Skeletal muscle tissue (tissue), 4 donors: ENCODE data around the gene C10orf71. TPM values are rescaled to one million over a fixed set of nuclear protein-coding genes. Genes with fewer than 3 reads are reported as not detected.

ENCODE experiments used
- H3K27ac ChIP-seq: one replicate; pipeline ENCODE4 v1.7.0; 2013; ENCODE audit warnings: mild to moderate bottlenecking, low read depth, low read length, inconsistent platforms
- H3K27me3 ChIP-seq, 3 donors: one replicate each; pipeline ENCODE4 v1.7.0; 2013; ENCODE audit warnings: low read length in 3 of 3; ENCODE audit not compliant: control insufficient read depth in 3 of 3, insufficient read depth in 3 of 3
- H3K36me3 ChIP-seq, 3 donors: one replicate each; pipeline ENCODE4 v1.7.0; 2013; ENCODE audit warnings: low read length in 3 of 3; ENCODE audit not compliant: control insufficient read depth in 3 of 3, insufficient read depth in 3 of 3
- H3K4me1 ChIP-seq, 3 donors: one replicate each; pipeline ENCODE4 v1.7.0; 2013; ENCODE audit warnings: low read length in 3 of 3, mild to moderate bottlenecking in 3 of 3; ENCODE audit not compliant: control insufficient read depth in 3 of 3, insufficient read depth in 3 of 3
- H3K4me3 ChIP-seq, 3 donors: one replicate each; pipeline ENCODE4 v1.7.0; 2013; ENCODE audit warnings: low read length in 3 of 3
- H3K9ac ChIP-seq, 3 donors: one replicate each; pipeline ENCODE4 v1.7.0; 2013; ENCODE audit warnings: low read length in 3 of 3, mild to moderate bottlenecking in 3 of 3, moderate library complexity in 2 of 3, low read depth in 1 of 3
- H3K9me3 ChIP-seq, 3 donors: one replicate each; pipeline ENCODE4 v1.7.0; 2013; ENCODE audit warnings: low read length in 3 of 3; ENCODE audit not compliant: control insufficient read depth in 3 of 3
- total RNA-seq: library from RNA; depleted of rRNA; stranded (reverse); fragments of >200 nt; gene quantifications from one replicate; pipeline ENCODE4 v1.2.3, GENCODE V29; 2014
- donor health status: Osteomylitis.

C10orf71 gene
- total RNA-seq, 1 donor from 2014 or later, result 4.7 TPM

DNA sequence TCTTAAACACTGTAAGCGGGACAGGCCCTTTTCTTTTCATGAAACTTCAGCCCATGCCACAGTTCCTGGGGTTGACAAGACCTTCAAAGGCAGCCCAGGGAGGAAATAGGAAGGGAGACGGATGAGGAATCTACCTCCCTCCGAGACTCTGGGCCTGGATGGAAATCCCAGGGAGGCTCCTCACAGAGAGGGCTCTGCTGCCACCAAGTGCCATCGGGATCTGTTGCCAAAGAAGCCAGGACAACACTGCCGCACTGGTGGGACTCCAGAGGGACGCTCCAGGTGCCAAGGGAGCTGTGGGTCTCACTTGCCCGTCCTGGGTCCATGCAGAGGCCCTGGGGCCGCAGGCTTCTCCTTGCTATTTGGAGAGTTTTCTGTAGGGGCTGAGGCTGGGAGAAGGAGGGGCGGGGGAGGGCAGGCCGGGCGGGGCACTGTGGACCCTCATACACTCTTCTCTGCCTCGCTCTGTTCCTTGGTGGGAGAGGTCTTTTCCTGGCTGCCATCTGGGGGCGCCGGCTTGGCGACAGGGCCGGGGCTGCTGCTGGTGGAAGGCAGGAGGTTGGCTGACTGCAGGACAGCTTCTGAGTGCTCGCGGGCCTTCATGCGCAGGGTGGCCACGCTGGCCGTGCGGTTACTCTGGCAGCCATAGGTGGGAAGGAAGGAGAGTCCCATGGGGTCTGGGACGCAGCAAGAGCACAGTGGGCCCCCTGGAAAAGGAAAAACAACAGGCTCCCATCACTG is 66.9 kb downstream of the C10orf71 start:
- Histone ChIP-seq H3K9me3 (no peaks in the 10 kb centered on the region), H3K4me3 (no peak overlapping the region), H3K36me3 (no peaks in the 10 kb centered on the region)

DNA sequence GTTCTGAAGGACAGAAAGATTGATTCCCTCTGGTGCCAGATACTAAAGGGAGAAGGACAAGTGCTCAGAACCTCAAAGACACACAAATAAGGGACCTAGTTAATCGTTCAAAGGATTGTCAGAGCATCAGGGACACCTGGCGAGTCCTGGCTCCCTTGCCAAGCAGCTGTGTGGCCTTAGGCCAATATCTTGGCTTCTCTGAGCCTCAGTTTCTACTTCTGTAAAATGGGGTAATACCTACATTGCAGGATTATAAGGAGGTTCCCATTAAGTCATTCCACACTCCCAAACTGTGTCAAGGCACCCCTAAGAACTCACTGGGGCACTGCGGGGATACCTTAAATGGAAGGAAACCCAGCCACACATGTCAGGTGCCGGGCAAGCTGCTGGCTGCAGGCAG is 67.5 kb downstream of the C10orf71 start:
- peaks cover 3 to 22% (median 17%) of the 10 kb centered on the region in 3 donors for H3K27me3 ChIP-seq

More for the DNA sequence above, 66.9 kb downstream of the C10orf71 start:
- H3K27ac ChIP-seq, result no peak overlapping the region
- H3K27me3 ChIP-seq, result peaks cover 3 to 22% (median 21%) of the 10 kb centered on the region in 3 donors
- no peak overlapping the region for H3K9ac ChIP-seq
- no peaks in the 10 kb centered on the region for H3K4me1 ChIP-seq

DNA sequence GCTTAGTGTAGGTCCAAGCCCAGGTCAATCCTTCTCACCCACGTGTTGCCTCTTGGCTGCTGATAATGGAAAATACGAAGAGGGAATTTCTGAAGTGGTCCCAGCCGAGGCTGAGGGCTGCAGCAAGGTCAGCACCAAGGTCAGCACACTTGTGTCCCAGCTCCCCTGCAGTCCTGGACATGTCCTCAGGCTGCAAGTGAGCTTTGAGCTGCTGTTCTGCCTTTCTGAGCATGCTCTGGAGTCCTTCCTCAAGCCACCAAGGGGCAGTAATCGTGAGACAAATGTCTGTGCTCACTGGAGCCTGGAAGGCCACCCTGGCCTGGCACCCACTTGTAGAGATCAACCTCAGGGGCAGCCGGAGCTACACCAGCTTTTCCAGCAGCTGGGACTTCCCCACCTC is 68.6 kb downstream of the C10orf71 start:
- no peaks in the 10 kb centered on the region for H3K9me3 ChIP-seq
- peaks cover 7 to 19% (median 13%) of the 10 kb centered on the region in 3 donors for H3K27me3 ChIP-seq
- no peak overlapping the region for H3K9ac ChIP-seq
- no peaks in the 10 kb centered on the region for H3K4me1 ChIP-seq
- no peaks in the 10 kb centered on the region for H3K36me3 ChIP-seq
- no peak overlapping the region for H3K4me3 ChIP-seq
- no peak overlapping the region for H3K27ac ChIP-seq

More for the DNA sequence above, 67.5 kb downstream of the C10orf71 start:
- Histone ChIP-seq H3K9me3 (no peaks in the 10 kb centered on the region), H3K4me3 (no peak overlapping the region), H3K9ac (no peak overlapping the region), H3K36me3 (no peaks in the 10 kb centered on the region), H3K4me1 (no peaks in the 10 kb centered on the region), H3K27ac (no peak overlapping the region)

DNA sequence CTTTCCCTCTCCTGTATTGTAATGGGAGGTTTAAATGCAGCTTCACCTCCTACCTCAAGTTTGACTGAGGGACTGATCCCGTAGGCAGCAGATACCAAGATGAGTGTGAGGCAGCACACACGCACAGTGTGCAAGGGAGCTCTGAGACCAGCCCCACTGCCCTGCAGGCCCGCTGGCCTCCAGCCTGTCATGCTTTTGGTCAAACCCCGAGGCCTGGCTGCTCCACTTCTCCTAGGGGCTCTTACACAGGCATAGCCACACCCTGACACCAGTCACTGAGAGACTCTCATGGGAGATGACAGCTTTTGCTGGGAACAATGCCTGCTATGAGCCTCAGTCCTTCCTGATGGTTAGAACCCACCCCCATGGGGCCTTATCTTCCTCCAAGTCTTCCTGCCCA is 69.3 kb downstream of the C10orf71 start:
- Histone ChIP-seq H3K9ac (no peak overlapping the region), H3K4me1 (no peaks in the 10 kb centered on the region), H3K9me3 (no peaks in the 10 kb centered on the region), H3K36me3 (no peaks in the 10 kb centered on the region), H3K27me3 (peaks cover 8 to 19% (median 13%) of the 10 kb centered on the region in 3 donors), H3K27ac (no peak overlapping the region), H3K4me3 (no peak overlapping the region)

DNA sequence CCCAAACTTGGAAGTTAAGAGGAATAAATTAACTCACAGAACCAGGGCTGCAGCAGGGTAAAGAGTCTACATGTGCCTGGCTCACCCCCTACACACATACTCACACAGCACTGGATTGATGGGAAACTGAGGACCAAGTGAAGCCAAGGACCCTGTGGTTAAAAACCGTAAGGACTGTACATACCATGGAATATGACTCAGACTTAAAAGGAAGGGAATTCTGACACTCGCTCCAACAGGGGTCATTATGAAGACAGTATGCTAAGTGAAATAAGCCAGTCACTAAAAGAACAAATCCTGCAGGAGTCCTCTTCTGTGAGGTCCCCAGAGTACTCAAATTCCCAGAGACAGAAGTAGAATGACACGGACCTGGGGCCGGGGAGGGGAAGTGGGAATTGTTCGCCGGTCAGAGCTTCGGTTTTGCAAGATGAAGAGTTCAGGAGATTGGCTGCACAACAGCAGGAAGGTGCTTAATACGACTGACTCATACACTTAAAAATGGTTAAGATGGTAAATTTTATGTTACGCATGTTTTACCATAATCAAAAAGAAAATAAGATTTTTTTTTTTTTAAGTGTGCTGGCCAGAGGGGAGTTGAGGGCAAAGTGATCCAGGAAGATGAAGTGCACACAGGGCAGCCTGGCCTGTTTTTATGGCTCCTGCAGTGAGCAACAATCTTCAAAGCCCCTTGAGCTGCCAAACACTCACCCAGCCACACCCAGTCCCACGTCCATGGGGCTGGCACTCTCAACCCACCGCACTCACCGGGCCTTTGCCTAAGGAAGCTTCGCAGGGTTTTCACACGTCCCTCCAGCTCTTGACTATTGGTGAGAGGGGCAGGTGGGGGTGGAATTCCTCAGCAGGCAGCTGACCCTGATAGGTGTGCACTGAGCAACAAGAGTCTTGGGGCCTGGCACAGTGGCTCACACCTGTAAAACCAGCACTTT is 70.5 kb downstream of the C10orf71 start:
- Histone ChIP-seq H3K27me3 (peaks cover 8 to 19% (median 13%) of the 10 kb centered on the region in 3 donors), H3K27ac (no peak overlapping the region), H3K36me3 (no peaks in the 10 kb centered on the region), H3K9ac (no peak overlapping the region), H3K9me3 (no peaks in the 10 kb centered on the region), H3K4me3 (no peak overlapping the region), H3K4me1 (no peaks in the 10 kb centered on the region)

DNA sequence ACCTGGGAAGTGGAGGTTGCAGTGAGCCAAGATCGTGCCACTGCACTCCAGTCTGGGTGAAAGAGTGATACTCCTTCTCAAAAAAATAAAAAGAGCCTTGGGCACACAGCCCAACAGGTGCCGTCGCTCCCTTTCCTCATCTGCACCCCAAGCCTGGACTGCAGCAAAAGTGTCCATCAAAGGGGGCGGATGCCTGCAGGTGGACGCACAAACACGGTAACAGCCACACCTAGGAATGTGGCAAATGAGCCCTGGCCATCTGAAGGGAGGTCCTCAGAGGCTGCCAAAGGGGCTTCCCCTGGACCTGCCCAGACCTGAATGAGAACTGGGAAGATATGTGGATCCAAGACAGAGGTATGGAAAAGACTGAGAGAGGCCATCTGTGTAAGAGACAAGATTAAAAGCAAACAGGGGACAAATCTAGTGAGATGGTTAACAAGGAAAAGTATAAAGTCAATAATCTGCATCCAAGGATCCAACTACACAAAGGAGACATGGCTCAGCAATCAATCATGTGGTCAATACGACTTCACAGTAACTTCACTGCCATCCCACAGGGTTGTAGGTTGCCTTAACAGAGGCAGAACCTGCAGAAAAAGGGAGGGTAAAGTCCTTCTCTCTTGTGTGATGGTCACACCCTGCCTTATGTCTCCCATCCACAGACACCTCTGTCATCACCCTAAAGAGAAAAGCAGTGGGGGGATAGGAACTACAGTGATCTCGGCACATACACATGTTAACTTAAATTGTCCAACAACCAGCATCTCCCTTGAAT is 71.5 kb downstream of the C10orf71 start:
- Histone ChIP-seq H3K36me3 (no peaks in the 10 kb centered on the region), H3K27ac (no peak overlapping the region), H3K9ac (no peak overlapping the region), H3K27me3 (peaks cover 8 to 19% (median 9%) of the 10 kb centered on the region in 3 donors), H3K9me3 (no peaks in the 10 kb centered on the region), H3K4me3 (no peak overlapping the region), H3K4me1 (no peaks in the 10 kb centered on the region)

DNA sequence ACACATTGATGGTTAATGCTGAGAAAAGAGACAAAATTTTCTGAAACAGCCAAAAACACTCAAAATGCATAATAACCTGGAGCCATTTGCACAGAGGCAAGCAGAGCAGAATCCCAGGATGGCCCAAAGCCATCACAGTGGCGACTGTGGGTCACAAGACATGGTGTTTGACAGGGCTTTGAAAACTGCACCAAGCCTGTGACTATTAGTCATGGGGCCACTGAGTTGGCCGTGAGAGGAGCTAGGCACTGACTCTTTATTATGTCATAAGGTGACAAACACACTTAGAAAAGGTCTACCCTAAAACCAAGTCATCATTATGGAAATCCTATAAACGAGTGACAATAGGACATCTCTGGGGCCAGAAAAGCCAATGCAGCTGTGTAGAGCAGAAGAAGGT is 73.0 kb downstream of the C10orf71 start:
- H3K36me3 ChIP-seq, result no peaks in the 10 kb centered on the region
- no peaks in the 10 kb centered on the region for H3K4me1 ChIP-seq
- peaks cover 6 to 13% (median 11%) of the 10 kb centered on the region in 3 donors for H3K27me3 ChIP-seq
- no peaks in the 10 kb centered on the region for H3K9me3 ChIP-seq
- no peak overlapping the region for H3K9ac ChIP-seq
- no peak overlapping the region for H3K27ac ChIP-seq
- H3K4me3 ChIP-seq, result no peak overlapping the region

DNA sequence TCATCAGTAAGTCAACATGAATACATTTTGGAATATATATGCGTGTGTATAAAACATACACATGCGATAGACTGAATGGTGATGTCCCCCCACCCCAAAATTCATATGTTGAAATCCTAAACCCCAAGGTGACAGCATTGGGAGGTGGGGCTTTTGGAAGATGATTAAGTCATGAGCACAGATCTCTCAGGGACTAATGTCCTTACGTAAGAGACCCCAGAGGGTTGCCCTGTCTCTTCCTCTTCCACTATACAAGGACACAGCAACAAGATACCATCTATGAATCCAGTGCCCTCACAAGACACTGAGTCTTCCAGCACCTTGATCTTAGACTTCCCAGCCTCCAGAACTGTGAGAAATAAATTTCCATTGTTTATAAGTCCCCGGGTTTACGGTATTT is 74.4 kb downstream of the C10orf71 start:
- Histone ChIP-seq H3K27me3 (peaks cover 3 to 11% (median 10%) of the 10 kb centered on the region in 3 donors), H3K4me1 (no peaks in the 10 kb centered on the region), H3K9me3 (no peaks in the 10 kb centered on the region), H3K4me3 (no peak overlapping the region), H3K36me3 (no peaks in the 10 kb centered on the region), H3K9ac (no peak overlapping the region), H3K27ac (no peak overlapping the region)

DNA sequence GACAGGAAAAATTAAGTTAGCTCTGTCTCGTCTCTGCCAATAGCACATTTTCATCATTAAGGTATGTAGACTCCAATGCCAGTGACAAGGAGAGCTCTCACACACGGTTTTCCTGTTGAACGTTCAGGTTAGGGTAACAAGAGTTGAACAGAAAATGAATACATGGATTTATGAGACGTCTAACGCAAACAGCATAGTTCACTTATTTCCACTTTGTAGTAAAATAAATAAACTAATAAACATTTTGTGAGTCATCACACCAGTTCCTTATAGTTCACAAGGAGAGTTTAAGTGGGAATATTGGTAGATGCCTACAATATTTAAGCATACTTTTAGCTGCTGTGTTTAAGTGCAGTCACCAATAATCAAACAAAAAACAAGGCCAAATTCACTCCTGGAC is 75.8 kb downstream of the C10orf71 start:
- Histone ChIP-seq H3K27ac (no peak overlapping the region), H3K27me3 (peaks cover 3 to 8% (median 6%) of the 10 kb centered on the region in 3 donors), H3K9ac (no peak overlapping the region), H3K9me3 (no peaks in the 10 kb centered on the region), H3K4me1 (no peaks in the 10 kb centered on the region), H3K4me3 (no peak overlapping the region), H3K36me3 (no peaks in the 10 kb centered on the region)
